Hepatocyte (in vitro differentiated cells): ENCODE data around the gene DNAJC16.

Source experiments
- EZH2phosphoT487 ChIP-seq: fragments of 200-600 bp; sonication (generic); IDR thresholded peaks from one replicate; pipeline ENCODE4 v1.6.1; 2018; ENCODE audit warnings: antibody characterized with exemption, mild to moderate bottlenecking, low read depth, moderate library complexity; ENCODE audit not compliant: unreplicated experiment, severe bottlenecking
- TF ChIP-seq, protein P1 (sequence below): fragments of 200-600 bp; sonication (generic); IDR thresholded peaks from 2 replicates; pipeline ENCODE4 v1.5.1; 2016; ENCODE audit warnings: antibody characterized with exemption, mild to moderate bottlenecking; ENCODE audit not compliant: poor library complexity

DNA sequence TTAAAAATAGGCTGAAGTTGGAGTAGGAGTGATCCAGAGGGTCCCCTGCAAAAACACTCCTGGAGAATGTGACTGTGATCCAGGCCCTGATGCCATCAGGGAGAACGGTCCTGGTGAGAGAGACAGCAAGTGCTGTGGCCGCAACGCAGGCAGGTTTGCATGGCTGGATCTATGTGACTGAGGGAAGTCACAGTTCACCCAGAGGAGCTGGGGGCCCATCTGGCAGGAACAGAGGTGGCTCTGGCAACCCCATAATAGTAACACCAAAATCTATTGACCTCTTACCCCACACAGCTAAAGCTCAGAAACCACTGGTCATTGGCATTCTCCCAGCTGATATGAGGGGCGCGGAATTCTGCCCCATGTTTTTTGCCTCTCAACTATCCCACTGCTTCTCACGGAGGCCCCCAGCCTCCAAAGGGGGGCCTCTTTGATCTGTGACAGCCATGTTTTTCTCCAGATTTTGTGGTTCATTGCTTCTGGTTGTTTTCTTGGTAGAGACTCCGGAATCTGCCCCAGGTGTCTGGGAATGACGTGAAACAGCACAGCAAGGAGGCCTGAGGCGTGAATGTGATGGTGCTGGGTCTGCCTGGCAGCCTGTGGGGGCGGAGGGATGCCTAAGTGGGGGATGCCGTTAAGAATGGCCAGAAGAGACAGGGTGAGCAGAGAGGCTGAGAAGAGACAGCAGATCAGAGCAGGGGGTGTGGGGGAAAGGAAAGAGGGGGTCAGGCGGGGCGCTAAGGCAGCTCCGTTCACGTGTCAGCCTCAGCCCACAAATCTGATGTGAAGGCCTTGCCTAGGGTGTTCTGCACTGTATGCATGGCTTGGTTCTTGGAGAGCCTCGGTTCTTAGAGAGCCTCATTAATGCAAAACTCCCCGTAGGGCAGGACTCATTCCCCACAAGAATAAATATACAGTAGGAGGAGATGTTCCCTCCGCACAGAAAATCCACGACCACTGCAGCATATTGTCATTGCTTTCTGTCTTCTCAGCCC lies 26.2 kb upstream of the DNAJC16 start:
- TF ChIP-seq, protein P1, sequence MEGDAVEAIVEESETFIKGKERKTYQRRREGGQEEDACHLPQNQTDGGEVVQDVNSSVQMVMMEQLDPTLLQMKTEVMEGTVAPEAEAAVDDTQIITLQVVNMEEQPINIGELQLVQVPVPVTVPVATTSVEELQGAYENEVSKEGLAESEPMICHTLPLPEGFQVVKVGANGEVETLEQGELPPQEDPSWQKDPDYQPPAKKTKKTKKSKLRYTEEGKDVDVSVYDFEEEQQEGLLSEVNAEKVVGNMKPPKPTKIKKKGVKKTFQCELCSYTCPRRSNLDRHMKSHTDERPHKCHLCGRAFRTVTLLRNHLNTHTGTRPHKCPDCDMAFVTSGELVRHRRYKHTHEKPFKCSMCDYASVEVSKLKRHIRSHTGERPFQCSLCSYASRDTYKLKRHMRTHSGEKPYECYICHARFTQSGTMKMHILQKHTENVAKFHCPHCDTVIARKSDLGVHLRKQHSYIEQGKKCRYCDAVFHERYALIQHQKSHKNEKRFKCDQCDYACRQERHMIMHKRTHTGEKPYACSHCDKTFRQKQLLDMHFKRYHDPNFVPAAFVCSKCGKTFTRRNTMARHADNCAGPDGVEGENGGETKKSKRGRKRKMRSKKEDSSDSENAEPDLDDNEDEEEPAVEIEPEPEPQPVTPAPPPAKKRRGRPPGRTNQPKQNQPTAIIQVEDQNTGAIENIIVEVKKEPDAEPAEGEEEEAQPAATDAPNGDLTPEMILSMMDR = no peak
- TF ChIP-seq EZH2phosphoT487 = no peak
